SHP77 treated with DMSO at 0.1 percent for 48 hours (cell line): ENCODE data around the gene LRRC37B.
"Not testable (repeated sequence)": the region's sequence is repeated elsewhere in the genome, so short reads cannot be mapped to it uniquely, and the experiment has no call there.

Source experiments
- DNase-seq: peaks from one replicate; lab custom pipeline; 2025; lab: John Stamatoyannopoulos, UW

LRRC37B gene

GRCh38 chr17:32086833-32087232 is 79.7 kb downstream of the LRRC37B start:
- not testable (repeated sequence) for DNase-seq

- not testable (repeated sequence) for DNase-seq
Measured at GRCh38 chr17:32092062-32092461, 84.9 kb downstream of the LRRC37B start.

- no peak for DNase-seq
Measured at GRCh38 chr17:32099686-32100085, 92.5 kb downstream of the LRRC37B start.

GRCh38 chr17:32100323-32100722 is 93.1 kb downstream of the LRRC37B start:
- not testable (repeated sequence) for DNase-seq

- DNase-seq = no peak
Measured at GRCh38 chr17:32100971-32101631, 93.9 kb downstream of the LRRC37B start.

GRCh38 chr17:32102172-32102571 is 95.0 kb downstream of the LRRC37B start:
- no peak for DNase-seq

GRCh38 chr17:32102646-32103186 is 95.5 kb downstream of the LRRC37B start:
- DNase-seq = no peak
